Measurements from ENCODE around the gene NEURL1B.

GRCh38 chr5:172733131-172733973, 92.3 kb downstream of the NEURL1B start:
- TF ChIP-seq GABPA (IDR thresholded peaks at IDR 0.05; ENCODE audit: low read depth) = no peak
- TF ChIP-seq CTCF (IDR thresholded peaks at IDR 0.05; ENCODE audit: insufficient read depth, low read length) = no peak

All from HL-60 (cell line).